ENCODE results near the gene PLPPR5. TPM values are rescaled to one million over a fixed set of nuclear protein-coding genes. Genes with fewer than 3 reads are reported as not detected.

PLPPR5 gene
- total RNA-seq, 2 experiments from 2014 or later: not detected

- ATAC-seq (ENCODE audit: poor library complexity) (no peak), DNase-seq (no peak)
- H3K36me3 Mint-ChIP-seq (ENCODE audit: low read depth): no peaks in the 10 kb centered on the region
- H3K4me3 Mint-ChIP-seq: no peak overlapping the region
- H3K4me1 Mint-ChIP-seq (ENCODE audit: low read depth): no peaks in the 10 kb centered on the region
- H3K27ac Mint-ChIP-seq: no peak overlapping the region
- POLR2A ChIA-PET: no interaction called here
- CTCF ChIA-PET: no interaction called here
- intact Hi-C loops (cut with DNase I, micrococcal nuclease): no loop called here
- Histone ChIP-seq H3K27ac (ENCODE audit: low read depth in 1 of 2, low read length in 2 of 2) (no peak overlapping the region), H3K9me3 (ENCODE audit: control insufficient read depth in 1 of 2, insufficient read depth in 1 of 2, low read length in 2 of 2) (no peaks in the 10 kb centered on the region), H3K27me3 (ENCODE audit: control insufficient read depth in 1 of 2, insufficient read depth in 2 of 2, low read length in 2 of 2) (no peaks in the 10 kb centered on the region), H3K4me1 (ENCODE audit: insufficient read depth, low read length) (no peaks in the 10 kb centered on the region), H3K36me3 (ENCODE audit: insufficient read depth, low read length) (no peaks in the 10 kb centered on the region), H3K4me3 (ENCODE audit: low read length) (no peak overlapping the region)
- no peak for TF ChIP-seq CTCF (IDR thresholded peaks at IDR 0.05)
- H3K9me3 Mint-ChIP-seq: no peaks in the 10 kb centered on the region
- no peaks in the 10 kb centered on the region for H3K27me3 Mint-ChIP-seq
Observed at GRCh38 chr1:98975113-98975512, 29.5 kb downstream of the PLPPR5 start.

- no peaks in the 10 kb centered on the region for H3K27me3 ChIP-seq (ENCODE audit: control insufficient read depth in 1 of 2, insufficient read depth in 2 of 2, low read length in 2 of 2)
- no peaks in the 10 kb centered on the region for H3K4me1 ChIP-seq (ENCODE audit: insufficient read depth, low read length)
- POLR2A ChIA-PET: no interaction called here
- H3K9me3 ChIP-seq (ENCODE audit: control insufficient read depth in 1 of 2, insufficient read depth in 1 of 2, low read length in 2 of 2): no peaks in the 10 kb centered on the region
- no peaks in the 10 kb centered on the region for H3K36me3 ChIP-seq (ENCODE audit: insufficient read depth, low read length)
- Mint-ChIP-seq H3K36me3 (ENCODE audit: low read depth) (no peaks in the 10 kb centered on the region), H3K27me3 (peaks cover 5% of the 10 kb centered on the region), H3K4me1 (ENCODE audit: low read depth) (no peaks in the 10 kb centered on the region), H3K27ac (no peak overlapping the region), H3K9me3 (no peaks in the 10 kb centered on the region), H3K4me3 (no peak overlapping the region)
- no peak for TF ChIP-seq CTCF (IDR thresholded peaks at IDR 0.05)
- H3K4me3 ChIP-seq (ENCODE audit: low read length): no peak overlapping the region
- DNase-seq: no peak
- ATAC-seq (ENCODE audit: poor library complexity): no peak
- no peak overlapping the region for H3K27ac ChIP-seq (ENCODE audit: low read depth in 1 of 2, low read length in 2 of 2)
- intact Hi-C loops (cut with DNase I, micrococcal nuclease): no loop called here
- CTCF ChIA-PET: no interaction called here
Observed at GRCh38 chr1:98969798-98970490, 34.7 kb downstream of the PLPPR5 start.

GRCh38 chr1:98967122-98967521 lies 37.5 kb downstream of the PLPPR5 start:
- Mint-ChIP-seq H3K9me3 (no peaks in the 10 kb centered on the region), H3K4me1 (ENCODE audit: low read depth) (no peaks in the 10 kb centered on the region), H3K36me3 (ENCODE audit: low read depth) (no peaks in the 10 kb centered on the region), H3K4me3 (no peak overlapping the region), H3K27ac (no peak overlapping the region), H3K27me3 (peaks cover 5% of the 10 kb centered on the region)
- no peak for ATAC-seq (ENCODE audit: poor library complexity)
- no peak overlapping the region for H3K4me3 ChIP-seq (ENCODE audit: low read length)
- DNase-seq: no peak
- no peaks in the 10 kb centered on the region for H3K27me3 ChIP-seq (ENCODE audit: control insufficient read depth in 1 of 2, insufficient read depth in 2 of 2, low read length in 2 of 2)
- ChIA-PET POLR2A (no interaction called here), CTCF (no interaction called here)
- no peak for TF ChIP-seq CTCF (IDR thresholded peaks at IDR 0.05)
- H3K9me3 ChIP-seq (ENCODE audit: control insufficient read depth in 1 of 2, insufficient read depth in 1 of 2, low read length in 2 of 2): no peaks in the 10 kb centered on the region
- H3K4me1 ChIP-seq (ENCODE audit: insufficient read depth, low read length): no peaks in the 10 kb centered on the region
- H3K36me3 ChIP-seq (ENCODE audit: insufficient read depth, low read length): no peaks in the 10 kb centered on the region
- intact Hi-C loops (cut with DNase I, micrococcal nuclease): no loop called here
- no peak overlapping the region for H3K27ac ChIP-seq (ENCODE audit: low read depth in 1 of 2, low read length in 2 of 2)
